ENCODE measurements around the gene ZNF836. TPM values are rescaled to one million over a fixed set of nuclear protein-coding genes. Genes with fewer than 3 reads are reported as not detected.
A peak's percentile ranks its signal among the peaks of the same experiment; 100 is the strongest.

Gene ZNF836
- total RNA-seq, 2 donors from 2014 or later = 18.9 to 21.2 TPM

DNA sequence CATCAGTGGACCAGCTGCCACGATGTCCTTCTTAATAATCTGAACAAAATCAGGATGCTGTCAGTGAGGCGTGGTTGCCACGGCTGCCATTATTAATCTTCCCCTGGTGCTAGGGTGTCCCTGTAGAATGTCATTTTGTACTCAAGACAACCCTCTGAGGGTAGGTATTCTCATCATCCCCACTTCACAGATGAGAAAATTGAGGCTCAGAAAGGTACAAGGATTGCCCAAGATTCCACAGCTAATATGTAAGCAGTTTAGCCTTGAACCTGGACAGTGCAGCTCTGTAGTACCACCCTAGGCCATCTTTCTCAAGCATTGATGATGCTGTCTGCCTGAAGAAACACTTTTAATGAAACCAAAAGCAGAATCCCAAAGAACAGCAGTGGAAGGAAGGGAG, 26.5 kb upstream of the ZNF836 start:
- no peak for DNase-seq
- no peak for ATAC-seq
- Mint-ChIP-seq H3K27me3 (no peaks in the 10 kb centered on the region), H3K4me3 (no peak overlapping the region), H3K4me1 (peaks cover 33% of the 10 kb centered on the region), H3K36me3 (ENCODE audit: low read depth) (peaks cover 6% of the 10 kb centered on the region), H3K27ac (peak overlapping the region; percentile 9)
- no peaks in the 10 kb centered on the region for H3K9me3 ChIP-seq (ENCODE audit: control insufficient read depth, low read length, poor library complexity, severe bottlenecking)

DNA sequence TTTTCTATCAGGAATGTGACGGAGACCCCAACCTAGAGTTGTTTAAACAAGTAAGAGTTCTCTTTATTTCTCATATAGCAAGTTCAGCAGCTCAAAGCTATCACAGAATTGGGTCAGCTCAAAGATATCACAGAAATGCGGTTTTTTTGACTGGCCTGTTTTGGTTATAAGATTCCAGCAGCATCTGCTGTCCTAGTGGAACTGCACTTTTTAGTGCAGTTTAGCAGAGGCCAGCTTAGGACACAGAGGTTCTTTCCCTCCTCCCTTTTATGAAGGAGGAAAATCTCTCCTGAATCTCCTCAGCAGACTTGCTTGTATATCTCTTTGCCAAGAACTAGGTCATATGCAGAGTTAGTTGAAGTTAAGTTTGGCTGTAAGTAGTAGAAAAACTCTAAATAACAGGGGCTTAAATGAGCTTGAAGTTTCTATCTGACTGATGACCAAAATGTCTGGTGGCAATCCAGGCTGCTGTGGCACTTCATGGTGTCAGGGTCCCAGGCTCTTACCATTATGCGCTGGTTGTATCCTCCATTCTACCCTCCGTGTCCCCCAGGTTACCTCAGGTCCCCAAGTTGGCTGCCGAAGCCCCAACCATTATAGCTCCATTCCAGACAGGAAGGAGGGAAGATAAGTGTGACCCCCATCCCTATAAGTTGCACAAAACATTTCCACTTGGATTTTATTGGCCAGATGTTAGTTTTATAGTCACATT, 25.0 kb upstream of the ZNF836 start:
- H3K9me3 ChIP-seq (ENCODE audit: control insufficient read depth, low read length, poor library complexity, severe bottlenecking) = no peaks in the 10 kb centered on the region
- ATAC-seq (no peak), DNase-seq (no peak)
- H3K4me3 Mint-ChIP-seq = no peak overlapping the region
- H3K4me1 Mint-ChIP-seq = peaks cover 38% of the 10 kb centered on the region
- H3K27me3 Mint-ChIP-seq = no peaks in the 10 kb centered on the region
- no peak overlapping the region for H3K27ac Mint-ChIP-seq
- peaks cover 9% of the 10 kb centered on the region for H3K36me3 Mint-ChIP-seq (ENCODE audit: low read depth)

DNA sequence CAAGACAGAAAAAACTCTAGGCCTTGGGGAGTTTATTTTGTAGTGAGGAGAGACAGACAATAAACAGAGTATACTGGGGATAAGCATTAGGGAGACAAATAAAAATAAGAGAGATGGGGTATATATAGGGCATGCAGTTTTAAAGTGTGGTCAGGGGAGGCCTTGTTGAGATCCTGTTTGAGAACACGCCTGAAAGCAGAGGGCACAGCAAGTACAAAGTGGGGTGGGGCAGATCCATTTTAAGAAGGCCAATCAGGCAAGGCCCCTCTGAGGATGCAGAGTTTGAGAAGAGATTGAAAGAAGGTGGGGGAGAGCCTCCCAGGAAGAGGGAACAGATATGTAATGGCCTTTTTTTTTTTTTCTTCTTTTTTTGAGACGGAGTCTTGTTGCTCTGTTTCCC, 20.5 kb upstream of the ZNF836 start:
- Mint-ChIP-seq H3K4me1 (peaks cover 42% of the 10 kb centered on the region), H3K27me3 (no peaks in the 10 kb centered on the region), H3K36me3 (ENCODE audit: low read depth) (peaks cover 7% of the 10 kb centered on the region), H3K27ac (no peak overlapping the region), H3K4me3 (peak overlapping the region; percentile 98)
- H3K9me3 ChIP-seq (ENCODE audit: control insufficient read depth, low read length, poor library complexity, severe bottlenecking) = no peaks in the 10 kb centered on the region
- ATAC-seq (no peak), DNase-seq (no peak)

DNA sequence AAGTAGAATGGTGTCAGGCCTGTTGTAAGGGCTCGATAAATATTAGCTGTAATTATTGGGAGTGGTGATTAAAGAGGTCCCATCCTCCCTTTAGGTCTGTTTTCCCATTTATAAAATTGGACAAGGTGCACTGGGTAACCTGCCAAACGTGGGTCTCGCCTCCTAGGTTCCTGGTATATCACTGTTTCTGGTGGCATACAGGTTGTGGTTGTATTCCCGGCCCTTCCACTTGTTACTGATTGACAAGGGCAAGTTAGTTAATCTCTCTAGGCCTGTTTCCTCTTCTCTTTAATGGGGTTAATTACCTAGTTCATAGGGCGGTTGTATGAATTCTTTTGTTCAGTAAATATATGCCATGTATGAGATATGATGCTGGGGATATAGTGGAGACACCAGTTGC, 20.0 kb upstream of the ZNF836 start:
- H3K4me3 Mint-ChIP-seq = peak overlapping the region; percentile 98
- no peak overlapping the region for H3K27ac Mint-ChIP-seq
- ATAC-seq (no peak), DNase-seq (no peak)
- H3K36me3 Mint-ChIP-seq (ENCODE audit: low read depth) = peaks cover 7% of the 10 kb centered on the region
- no peaks in the 10 kb centered on the region for H3K9me3 ChIP-seq (ENCODE audit: control insufficient read depth, low read length, poor library complexity, severe bottlenecking)
- H3K27me3 Mint-ChIP-seq = no peaks in the 10 kb centered on the region
- peaks cover 42% of the 10 kb centered on the region for H3K4me1 Mint-ChIP-seq

DNA sequence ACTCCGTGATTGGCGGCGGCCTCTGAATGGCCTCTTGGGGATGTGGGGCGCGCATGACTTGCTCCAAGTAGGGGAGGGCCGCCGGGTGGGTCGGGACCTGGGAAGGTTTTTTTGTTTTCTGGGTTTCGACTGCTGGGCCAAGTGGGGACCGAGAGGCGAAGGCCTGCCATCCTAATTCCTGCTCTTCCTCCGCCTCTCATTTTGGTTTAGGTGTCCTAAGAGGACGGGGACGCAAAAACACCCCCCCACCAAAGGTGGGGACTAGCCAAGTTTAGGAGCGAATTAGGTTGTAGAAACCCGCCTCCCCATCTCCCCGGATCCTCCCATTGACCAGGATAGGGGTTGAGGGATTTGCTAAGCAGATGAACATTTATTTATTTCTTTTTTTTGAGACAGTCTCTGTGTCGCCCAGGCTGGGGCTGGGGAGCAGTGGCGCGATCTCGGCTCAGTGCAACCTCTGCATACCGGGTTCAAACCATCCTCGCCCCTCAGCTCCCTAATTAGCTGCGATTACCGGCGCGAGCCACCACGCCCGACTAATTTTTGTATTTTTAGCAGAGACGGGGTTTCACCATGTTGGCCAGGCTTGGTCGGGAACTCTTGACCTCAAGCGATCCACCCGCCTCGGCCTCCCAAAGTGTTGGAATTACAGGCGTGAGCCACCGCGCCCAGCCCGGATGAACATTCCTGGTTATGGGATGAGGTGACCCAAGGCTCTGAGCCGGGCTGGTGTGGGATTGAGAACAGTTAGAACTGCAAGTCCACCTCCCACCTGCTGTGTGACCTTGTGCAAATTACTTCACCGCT, 19.3 kb upstream of the ZNF836 start:
- Mint-ChIP-seq H3K4me3 (peak overlapping the region; percentile 98), H3K27me3 (no peaks in the 10 kb centered on the region), H3K27ac (peak overlapping the region; percentile 97), H3K4me1 (peaks cover 42% of the 10 kb centered on the region), H3K36me3 (ENCODE audit: low read depth) (peaks cover 7% of the 10 kb centered on the region)
- H3K9me3 ChIP-seq (ENCODE audit: control insufficient read depth, low read length, poor library complexity, severe bottlenecking) = no peaks in the 10 kb centered on the region
- ATAC-seq (peak; percentile 0), DNase-seq (no peak)

DNA sequence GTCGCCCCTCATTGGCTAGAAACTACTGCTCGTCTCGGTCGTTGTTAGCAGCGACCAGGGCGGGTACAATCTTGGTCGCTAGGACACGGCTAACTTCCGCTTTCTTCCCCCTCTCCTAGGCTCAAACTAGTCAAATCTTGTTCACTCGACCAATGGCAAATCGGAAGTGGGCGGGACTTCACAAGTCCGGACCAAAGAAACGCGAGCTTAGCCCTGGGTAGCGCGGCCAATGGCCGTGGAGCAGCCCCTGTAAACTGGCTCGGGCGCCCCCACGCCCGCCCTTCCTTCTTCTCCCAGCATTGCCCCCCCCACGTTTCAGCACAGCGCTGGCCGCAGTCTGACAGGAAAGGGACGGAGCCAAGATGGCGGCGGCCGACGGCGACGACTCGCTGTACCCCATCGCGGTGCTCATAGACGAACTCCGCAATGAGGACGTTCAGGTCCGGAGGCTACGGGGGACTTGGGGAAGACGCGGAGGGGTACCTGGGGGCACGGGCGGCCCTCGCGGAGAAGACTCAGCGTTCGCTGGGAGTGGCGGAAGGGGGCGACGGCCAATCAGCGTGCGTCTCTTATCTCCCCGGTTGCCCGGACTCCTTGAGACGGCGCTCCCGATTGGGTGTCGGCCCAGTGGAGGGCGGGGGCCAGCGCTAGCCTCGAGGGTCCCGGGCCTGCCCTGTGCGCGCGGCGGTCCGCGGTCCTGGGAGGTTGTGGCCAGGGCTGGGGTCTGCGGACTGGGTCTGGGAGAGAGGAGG, 18.5 kb upstream of the ZNF836 start, which contains the start of gene PPP2R1A:
PPP2R1A (plus strand) TSS at position 318 of the 752 bp plus-strand sequence; CDS start at position 363, 45 bp downstream.
- Mint-ChIP-seq H3K4me3 (peak within 1 kb of the TSS; percentile 98), H3K27ac (peak within 1 kb of the TSS; percentile 97), H3K27me3 (no peaks in the 10 kb centered on the region), H3K4me1 (peaks cover 39% of the 10 kb centered on the region), H3K36me3 (ENCODE audit: low read depth) (peaks cover 7% of the 10 kb centered on the region)
- ATAC-seq (peak; percentile 90), DNase-seq (peak; percentile 94 to 98 (median 94))
- H3K9me3 ChIP-seq (ENCODE audit: control insufficient read depth, low read length, poor library complexity, severe bottlenecking) = no peaks in the 10 kb centered on the region

DNA sequence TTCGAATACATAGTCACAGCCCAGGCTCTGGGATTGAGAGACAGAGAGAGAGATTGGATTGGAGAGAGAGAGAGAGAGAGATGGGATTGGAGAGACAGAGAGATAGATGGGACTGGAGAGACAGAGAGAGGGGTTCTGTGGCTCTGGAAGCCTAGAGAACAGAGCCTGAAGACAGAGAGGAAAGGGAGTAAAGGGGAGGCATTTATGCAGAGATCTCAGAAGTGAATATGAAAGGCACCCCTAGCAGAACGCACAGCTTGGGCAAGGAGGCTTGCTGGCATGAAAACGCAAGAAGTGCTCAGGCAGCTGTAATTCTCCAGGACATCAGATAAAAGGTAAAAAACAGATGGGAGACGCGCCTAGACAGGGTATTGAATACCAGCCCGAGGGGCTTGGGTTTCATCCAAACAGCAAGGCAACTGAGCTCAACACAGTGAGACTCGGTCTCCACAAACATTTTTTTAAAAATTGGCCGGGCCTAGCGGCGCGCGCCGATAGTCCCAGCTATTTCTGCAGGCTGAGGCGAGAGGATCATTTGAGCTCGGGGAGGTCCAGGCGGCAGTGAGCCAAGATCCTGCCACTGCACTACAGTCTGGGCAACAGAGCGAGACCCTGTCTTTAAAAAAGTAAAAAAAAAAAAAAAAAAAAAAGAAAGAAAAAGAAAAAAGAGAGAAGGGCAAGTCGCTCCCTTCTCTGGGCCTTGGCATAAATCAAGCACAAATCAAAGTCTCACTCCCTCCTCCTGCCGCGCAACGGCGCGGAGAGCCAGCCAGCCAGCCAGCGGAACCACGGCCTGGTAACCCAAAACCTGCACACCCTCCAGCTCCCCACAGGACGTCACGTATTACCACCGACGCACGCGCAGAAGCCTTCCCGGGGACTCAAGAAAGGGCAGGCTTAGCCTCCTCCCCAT, 17.7 kb upstream of the ZNF836 start:
- Mint-ChIP-seq H3K4me3 (peak overlapping the region; percentile 98), H3K4me1 (peaks cover 31% of the 10 kb centered on the region), H3K27ac (peak overlapping the region; percentile 97), H3K27me3 (no peaks in the 10 kb centered on the region), H3K36me3 (ENCODE audit: low read depth) (peaks cover 7% of the 10 kb centered on the region)
- ATAC-seq (no peak), DNase-seq (peak in 2 of 3 donors; percentile 7 to 12)
- no peaks in the 10 kb centered on the region for H3K9me3 ChIP-seq (ENCODE audit: control insufficient read depth, low read length, poor library complexity, severe bottlenecking)

DNA sequence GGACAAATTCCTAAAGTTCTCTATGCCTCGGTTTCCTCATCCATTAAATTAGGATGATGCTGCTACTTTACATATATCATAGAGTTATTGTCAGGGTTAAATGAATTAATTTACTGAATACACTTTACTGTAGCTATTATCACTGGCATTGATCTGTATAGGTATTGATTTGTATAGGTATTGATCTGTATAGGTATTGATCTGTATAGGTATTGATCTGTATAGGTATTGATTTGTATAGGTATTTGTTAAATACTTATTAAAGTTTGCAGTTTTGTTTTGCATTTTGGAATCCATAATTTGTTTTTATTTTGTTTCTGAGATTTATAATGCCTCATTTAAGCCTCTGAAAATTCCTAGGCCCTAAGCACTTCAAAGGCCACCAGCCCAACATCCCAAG, 16.0 kb upstream of the ZNF836 start:
- DNase-seq (no peak), ATAC-seq (no peak)
- no peak overlapping the region for H3K4me3 Mint-ChIP-seq
- H3K36me3 Mint-ChIP-seq (ENCODE audit: low read depth) = peaks cover 5% of the 10 kb centered on the region
- H3K27me3 Mint-ChIP-seq = no peaks in the 10 kb centered on the region
- peak overlapping the region; percentile 97 for H3K27ac Mint-ChIP-seq
- H3K4me1 Mint-ChIP-seq = peaks cover 22% of the 10 kb centered on the region
- no peaks in the 10 kb centered on the region for H3K9me3 ChIP-seq (ENCODE audit: control insufficient read depth, low read length, poor library complexity, severe bottlenecking)

DNA sequence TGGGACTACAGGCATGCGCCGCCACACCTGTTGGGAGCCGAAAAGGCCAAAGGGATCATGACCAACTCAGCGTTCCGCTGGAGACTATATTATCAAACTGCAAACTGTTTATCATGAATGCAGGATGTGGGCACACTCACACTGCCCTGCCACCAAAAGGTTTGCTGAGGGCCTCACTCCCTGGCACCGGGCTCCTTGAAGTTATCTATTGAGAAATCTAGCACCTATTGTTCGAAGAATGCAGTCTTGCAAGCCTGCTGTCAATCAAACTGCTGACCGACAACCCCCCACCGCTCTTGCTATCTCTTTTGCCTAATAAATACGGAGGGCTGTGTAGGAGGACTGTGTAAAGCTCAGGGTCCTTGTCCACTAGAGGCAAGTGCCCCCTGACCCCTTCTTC, 5.2 kb upstream of the ZNF836 start:
- Mint-ChIP-seq H3K4me3 (no peak overlapping the region), H3K36me3 (ENCODE audit: low read depth) (no peaks in the 10 kb centered on the region), H3K27me3 (no peaks in the 10 kb centered on the region), H3K4me1 (peaks cover 4% of the 10 kb centered on the region), H3K27ac (no peak overlapping the region)
- no peak for DNase-seq
- H3K9me3 ChIP-seq (ENCODE audit: control insufficient read depth, low read length, poor library complexity, severe bottlenecking) = no peaks in the 10 kb centered on the region
- ATAC-seq = no peak

DNA sequence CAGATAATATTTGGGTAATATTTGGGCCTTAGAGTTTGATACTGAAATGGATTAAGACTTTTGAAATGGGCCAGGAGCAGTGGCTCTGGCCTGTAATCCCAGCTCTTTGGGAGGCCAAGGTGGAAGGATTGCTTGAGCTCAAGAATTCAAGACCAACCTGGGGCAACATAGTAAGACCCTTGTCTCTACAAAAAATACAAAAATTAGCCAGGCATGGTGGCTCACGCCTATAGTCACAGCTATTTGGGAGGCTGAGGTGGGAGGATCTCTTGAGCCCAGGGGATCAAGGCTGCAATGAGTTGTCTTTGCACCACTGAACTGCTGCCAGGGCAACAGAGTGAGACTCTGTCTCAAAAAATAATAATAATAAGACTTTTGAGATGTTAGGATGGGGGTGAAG, 926 bp upstream of the ZNF836 start:
- peaks cover 23% of the 10 kb centered on the region for H3K36me3 Mint-ChIP-seq (ENCODE audit: low read depth)
- no peaks in the 10 kb centered on the region for H3K27me3 Mint-ChIP-seq

DNA sequence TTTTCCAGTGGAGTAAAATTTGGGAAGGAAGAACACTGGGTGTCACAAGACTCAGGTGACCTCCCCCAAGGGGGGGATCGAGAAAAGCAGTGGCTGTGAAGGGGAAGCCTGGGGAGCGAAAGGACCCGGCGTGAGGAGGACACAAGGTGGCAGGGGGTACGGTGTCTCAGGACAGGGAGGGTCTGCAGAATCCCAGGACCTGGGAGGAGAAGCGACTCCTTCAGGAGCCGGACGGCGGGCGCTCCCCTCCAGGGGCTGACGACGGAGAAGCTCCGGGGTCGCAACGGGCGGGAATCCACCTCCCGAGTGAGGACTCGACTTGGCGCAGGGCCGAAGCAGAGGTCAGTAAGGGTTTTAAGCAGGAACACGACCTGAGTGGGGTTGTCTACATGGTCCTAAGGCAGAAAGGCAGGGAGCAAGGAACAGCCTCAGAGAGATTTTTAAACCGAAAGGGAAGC, 529 bp downstream of the ZNF836 start:
- H3K4me1 Mint-ChIP-seq = peaks cover 20% of the 10 kb centered on the region
- peak overlapping the region; percentile 96 for H3K27ac Mint-ChIP-seq
- H3K9me3 ChIP-seq (ENCODE audit: control insufficient read depth, low read length, poor library complexity, severe bottlenecking) = no peaks in the 10 kb centered on the region
- DNase-seq (no peak), ATAC-seq (peak; percentile 27)
- H3K36me3 Mint-ChIP-seq (ENCODE audit: low read depth) = peaks cover 23% of the 10 kb centered on the region
- peak overlapping the region; percentile 97 for H3K4me3 Mint-ChIP-seq
- H3K27me3 Mint-ChIP-seq = no peaks in the 10 kb centered on the region

More for the DNA sequence above, 926 bp upstream of the ZNF836 start:
- no peak for DNase-seq
- no peaks in the 10 kb centered on the region for H3K9me3 ChIP-seq (ENCODE audit: control insufficient read depth, low read length, poor library complexity, severe bottlenecking)
- H3K4me1 Mint-ChIP-seq = peaks cover 20% of the 10 kb centered on the region
- no peak for ATAC-seq
- H3K27ac Mint-ChIP-seq = peak overlapping the region; percentile 96
- peak overlapping the region; percentile 97 for H3K4me3 Mint-ChIP-seq

DNA sequence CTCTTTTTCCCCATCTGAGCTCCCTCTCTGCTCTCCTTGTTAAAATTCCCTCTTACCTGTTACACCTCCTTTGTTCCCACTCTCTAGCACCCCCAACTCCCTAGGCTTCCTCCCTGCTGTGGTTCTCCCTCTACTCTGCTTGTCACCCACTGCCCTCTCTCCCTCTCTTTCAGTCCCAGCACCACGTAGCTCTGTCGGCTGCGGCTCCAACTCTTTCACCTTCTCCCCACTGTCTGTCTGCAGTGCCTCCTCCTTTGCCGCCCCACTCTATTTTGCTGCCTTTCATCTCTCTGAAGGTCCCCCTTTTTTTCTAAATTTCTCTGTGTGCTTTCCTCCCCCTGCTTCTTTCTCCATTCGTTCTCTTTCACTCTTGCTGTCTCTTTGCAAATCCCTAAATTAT, 1.1 kb downstream of the ZNF836 start:
- no peak for ATAC-seq
- Mint-ChIP-seq H3K27ac (peak overlapping the region; percentile 96), H3K36me3 (ENCODE audit: low read depth) (peaks cover 23% of the 10 kb centered on the region), H3K4me3 (peak overlapping the region; percentile 97), H3K27me3 (no peaks in the 10 kb centered on the region), H3K4me1 (peaks cover 20% of the 10 kb centered on the region)
- no peaks in the 10 kb centered on the region for H3K9me3 ChIP-seq (ENCODE audit: control insufficient read depth, low read length, poor library complexity, severe bottlenecking)
- DNase-seq = no peak

Measured in T-helper 17 cell (primary cell).